K562 (cell line): ENCODE results near the gene KLHL8. TPM values are rescaled to one million over a fixed set of nuclear protein-coding genes. Genes with fewer than 3 reads are reported as not detected.

Experiments
- ARID2 ChIP-seq: fragments of 450-650 bp; IDR thresholded peaks from 2 replicates; pipeline ENCODE4 v1.6.1; 2017; ENCODE audit warnings: antibody characterized with exemption, mild to moderate bottlenecking
- ATF1 ChIP-seq, 2 experiments: fragments of 450-650 bp in 1 of 2; IDR thresholded peaks; 2 replicates each; pipeline ENCODE4 v1.6.1; 2016; ENCODE audit warnings: missing compliant biosample characterization in 1 of 2, missing genetic modification characterization in 1 of 2
- ATF2 ChIP-seq: sonication (generic); formaldehyde crosslinking; IDR thresholded peaks from 2 replicates; pipeline ENCODE4 v1.8.1; 2022; ENCODE audit warnings: missing genetic modification reagents
- CBFA2T2 ChIP-seq: fragments of 450-650 bp; conservative IDR thresholded peaks from 2 replicates; pipeline ENCODE4 v1.6.1; 2017; ENCODE audit warnings: mild to moderate bottlenecking
- CHD1 ChIP-seq: fragments of 200-600 bp; sonication (generic); IDR thresholded peaks from one replicate; pipeline ENCODE4 v1.6.1; 2012; ENCODE audit warnings: mild to moderate bottlenecking, moderate library complexity, low read length, inconsistent platforms
- DNMT1 ChIP-seq: fragments of 450-650 bp; IDR thresholded peaks from 2 replicates; pipeline ENCODE4 v1.6.1; 2016; ENCODE audit warnings: antibody characterized with exemption, mild to moderate bottlenecking
- FOSL1 ChIP-seq: fragments of 200-800 bp; sonication (Bioruptor generic); conservative IDR thresholded peaks from 2 replicates; pipeline ENCODE4 v1.6.1; 2016; ENCODE audit warnings: missing genetic modification characterization, missing compliant biosample characterization
- HDAC8 ChIP-seq: fragments of 450-650 bp; IDR thresholded peaks from 2 replicates; pipeline ENCODE4 v1.6.1; 2016; ENCODE audit warnings: mild to moderate bottlenecking, missing genetic modification characterization, moderate library complexity, missing compliant biosample characterization
- HIVEP1 ChIP-seq: fragments of 250-450 bp; sonication (Bioruptor Pico); IDR thresholded peaks from 2 replicates; pipeline ENCODE4 v1.4.0; 2020; ENCODE audit warnings: mild to moderate bottlenecking
- KDM4B ChIP-seq, 2 experiments: fragments of 450-650 bp in 1 of 2; sonication (generic) in 1 of 2; IDR thresholded peaks; 2 replicates each; pipeline ENCODE4 v1.6.1; 2016 to 2017; ENCODE audit warnings: borderline replicate concordance in 2 of 2, antibody characterized with exemption in 1 of 2, low read depth in 1 of 2, mild to moderate bottlenecking in 1 of 2
- LARP7 ChIP-seq: fragments of 450-650 bp; IDR thresholded peaks from 2 replicates; pipeline ENCODE4 v1.6.1; 2016
- MBD2 ChIP-seq: sonication (generic); IDR thresholded peaks from 2 replicates; pipeline ENCODE4 v1.6.1; 2016; ENCODE audit warnings: low read depth, borderline replicate concordance
- PHF8 ChIP-seq: fragments of 200-600 bp; sonication (generic); IDR thresholded peaks from 2 replicates; pipeline ENCODE4 v1.6.1; 2012; ENCODE audit warnings: mixed run types, mild to moderate bottlenecking, inconsistent platforms, low read length, moderate library complexity, borderline replicate concordance
- RAD21 ChIP-seq, 2 experiments: fragments of 250-450 bp in 1 of 2; fragments of 450-650 bp in 1 of 2; sonication (Bioruptor Pico) in 1 of 2; formaldehyde crosslinking in 1 of 2; IDR thresholded peaks in 1 of 2; conservative IDR thresholded peaks in 1 of 2; 2 replicates each; pipeline versions ENCODE4 v1.4.0 to v1.8.0; 2020 to 2022; ENCODE audit warnings: mild to moderate bottlenecking in 2 of 2, moderate library complexity in 1 of 2
- SMAD1 ChIP-seq: fragments of 150-350 bp; IDR thresholded peaks from 2 replicates; pipeline ENCODE4 v1.6.1; 2014; ENCODE audit warnings: low read length, low read depth; ENCODE audit not compliant: partially characterized antibody
- SNAPC5 ChIP-seq: fragments of 250-450 bp; sonication (Bioruptor Pico); IDR thresholded peaks from 2 replicates; pipeline ENCODE4 v1.8.0; 2021; ENCODE audit warnings: moderate library complexity, mild to moderate bottlenecking, inconsistent platforms
- TAF1 ChIP-seq: IDR thresholded peaks from 2 replicates; pipeline ENCODE4 v1.6.1; 2011; ENCODE audit warnings: mild to moderate bottlenecking, low read length, moderate library complexity; ENCODE audit not compliant: insufficient read depth, control insufficient read depth, severe bottlenecking; ENCODE audit errors: extremely low read depth
- TBL1XR1 ChIP-seq, 2 experiments: IDR thresholded peaks; 2 replicates each; pipeline ENCODE4 v1.6.1; 2012; ENCODE audit warnings: improper control_type of control experiment in 2 of 2, low read length in 2 of 2, mild to moderate bottlenecking in 1 of 2
- TCF7 ChIP-seq: sonication (generic); IDR thresholded peaks from 2 replicates; pipeline ENCODE4 v1.6.1; 2016; ENCODE audit warnings: antibody characterized with exemption, borderline replicate concordance
- ZBED1 ChIP-seq: IDR thresholded peaks from 2 replicates; pipeline ENCODE4 v1.6.1; 2014
- ZNF24 ChIP-seq: fragments of 450-650 bp; IDR thresholded peaks from 2 replicates; pipeline ENCODE4 v1.6.1; 2016
- ZNF583 ChIP-seq: fragments of 250-450 bp; sonication (Bioruptor Pico); IDR thresholded peaks from 2 replicates; pipeline ENCODE4 v1.4.0; 2020
- ZNF778 ChIP-seq: fragments of 450-650 bp; formaldehyde crosslinking; IDR thresholded peaks from 2 replicates; pipeline ENCODE4 v1.4.0; 2020; ENCODE audit warnings: mild to moderate bottlenecking, moderate library complexity
- ZSCAN29 ChIP-seq: fragments of 450-650 bp; IDR thresholded peaks from 2 replicates; pipeline ENCODE4 v1.6.1; 2017
- polyA plus RNA-seq, 8 experiments: library from polyadenylated mRNA; depleted of rRNA in 4 of 8; stranded (reverse) in 5 of 8; unstranded in 3 of 8; fragments of >200 nt; fragmentation: Nextera tagmentation in 2 of 8; fragmentation: Illumina TruSeq in 1 of 8; extraction: Ambion mirVana in 2 of 8; extraction: Trizol in 1 of 8; gene quantifications; 2 replicates each; pipeline versions ENCODE4 v1.2.1 to v1.2.3, GENCODE V29; 2011 to 2014; ENCODE audit warnings: inconsistent platforms in 1 of 8, missing spikeins in 1 of 8
- total RNA-seq, 7 experiments: library from RNA; depleted of rRNA in 6 of 7; stranded (reverse); fragments of >200 nt in 6 of 7; fragmentation: Illumina TruSeq in 2 of 7; extraction: Trizol in 2 of 7; gene quantifications; 2 replicates each; pipeline versions ENCODE4 v1.2.1 to v1.2.3, GENCODE V29; 2011 to 2021; ENCODE audit warnings: low replicate concordance in 1 of 7

KLHL8 gene
- total and polyA plus RNA-seq, 9 of the 15 experiments (the other 6 are each of a cell fraction or from before 2014, with no cell fraction given): 8.7 to 25.3 (median 15.7) TPM

GRCh38 chr4:87220094-87220822, at the start of gene KLHL8 (continued):
- no peak for TF ChIP-seq RAD21 (CRISPR knock-in tag; conservative IDR thresholded peaks at IDR 0.05 in 1 of 2, IDR thresholded peaks at IDR 0.05 in 1 of 2)
- no peak for TF ChIP-seq ZBED1
- no peak for TF ChIP-seq ZNF583 (CRISPR knock-in tag)
- no peak; the same call in 1 of the 2 replicates for TF ChIP-seq ZNF24
- no peak for TF ChIP-seq CBFA2T2
- TF ChIP-seq LARP7: peak; percentile 45; the same call in 1 of the 2 replicates
- TF ChIP-seq HIVEP1 (CRISPR knock-in tag): no peak
- no peak for TF ChIP-seq DNMT1
- TF ChIP-seq ZSCAN29: no peak
- peak; percentile 88 for TF ChIP-seq TAF1
- TF ChIP-seq MBD2: peak; percentile 59
- TF ChIP-seq PHF8: peak; percentile 95
- TF ChIP-seq HDAC8 (tag): no peak
- TF ChIP-seq SNAPC5 (CRISPR knock-in tag): no peak
- no peak for TF ChIP-seq ATF1 (CRISPR knock-in tag; IDR thresholded peaks at IDR 0.05)
- peak; percentile 27; the same call in 1 of the 2 replicates for TF ChIP-seq ATF1 (tag; IDR thresholded peaks at IDR 0.05)
- no peak for TF ChIP-seq FOSL1 (tag)
- TF ChIP-seq SMAD1: peak; percentile 57
- TF ChIP-seq KDM4B (IDR thresholded peaks at IDR 0.05; ENCODE audit: borderline replicate concordance in 2 of 2, low read depth in 1 of 2): no peak
- no peak for TF ChIP-seq ZNF778 (CRISPR knock-in tag)
- no peak for TF ChIP-seq CHD1
- no peak for TF ChIP-seq TCF7
- no peak for TF ChIP-seq ARID2
- TF ChIP-seq ATF2 (CRISPR knock-in tag): no peak
- no peak for TF ChIP-seq TBL1XR1 (IDR thresholded peaks at IDR 0.05; ENCODE audit: low read length in 2 of 2)
